ENCODE data around the gene NOC4L.

Gene NOC4L

DNA sequence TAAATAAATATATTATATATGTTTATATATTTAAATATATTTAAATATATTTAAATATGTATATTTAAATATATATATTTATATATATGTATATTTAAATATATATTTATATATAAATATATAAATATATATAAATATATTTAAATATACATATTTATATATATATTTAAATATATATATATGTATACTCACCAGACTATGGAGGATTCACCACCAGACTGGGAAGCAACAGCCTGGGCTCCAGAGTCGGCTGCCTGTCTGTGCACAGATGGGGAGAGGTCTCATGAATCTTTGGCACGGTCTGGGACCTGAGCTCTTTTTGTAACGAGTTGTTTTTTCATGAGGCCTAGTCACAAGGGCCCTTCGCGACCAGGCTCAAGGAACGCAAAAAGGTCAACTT lies 21.3 kb downstream of the NOC4L start:
- TF ChIP-seq, protein P1, sequence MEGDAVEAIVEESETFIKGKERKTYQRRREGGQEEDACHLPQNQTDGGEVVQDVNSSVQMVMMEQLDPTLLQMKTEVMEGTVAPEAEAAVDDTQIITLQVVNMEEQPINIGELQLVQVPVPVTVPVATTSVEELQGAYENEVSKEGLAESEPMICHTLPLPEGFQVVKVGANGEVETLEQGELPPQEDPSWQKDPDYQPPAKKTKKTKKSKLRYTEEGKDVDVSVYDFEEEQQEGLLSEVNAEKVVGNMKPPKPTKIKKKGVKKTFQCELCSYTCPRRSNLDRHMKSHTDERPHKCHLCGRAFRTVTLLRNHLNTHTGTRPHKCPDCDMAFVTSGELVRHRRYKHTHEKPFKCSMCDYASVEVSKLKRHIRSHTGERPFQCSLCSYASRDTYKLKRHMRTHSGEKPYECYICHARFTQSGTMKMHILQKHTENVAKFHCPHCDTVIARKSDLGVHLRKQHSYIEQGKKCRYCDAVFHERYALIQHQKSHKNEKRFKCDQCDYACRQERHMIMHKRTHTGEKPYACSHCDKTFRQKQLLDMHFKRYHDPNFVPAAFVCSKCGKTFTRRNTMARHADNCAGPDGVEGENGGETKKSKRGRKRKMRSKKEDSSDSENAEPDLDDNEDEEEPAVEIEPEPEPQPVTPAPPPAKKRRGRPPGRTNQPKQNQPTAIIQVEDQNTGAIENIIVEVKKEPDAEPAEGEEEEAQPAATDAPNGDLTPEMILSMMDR (IDR thresholded peaks at IDR 0.05; ENCODE audit: low read length, missing control alignments), result no peak
- H3K4me3 ChIP-seq (replicated peaks; ENCODE audit: low read depth, low read length), result no peak overlapping the region
- DNase-seq (ENCODE audit: low read depth), result no peak

DNA sequence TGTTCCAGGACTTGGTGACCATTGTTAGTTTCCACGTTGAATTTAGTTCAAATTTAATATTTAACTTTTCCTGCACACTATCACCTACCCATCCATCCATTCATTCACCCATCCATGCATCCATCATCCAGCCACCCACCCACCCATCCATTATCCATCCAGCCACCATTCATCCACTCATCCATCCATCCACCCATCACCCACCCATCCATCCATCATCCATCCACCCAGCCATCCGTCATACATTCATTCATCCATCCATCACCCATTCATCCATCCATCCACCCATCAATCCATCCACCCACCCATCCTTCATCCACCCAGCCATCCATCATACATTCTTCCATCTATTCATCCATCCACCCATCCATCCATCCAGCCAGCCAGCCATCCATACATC lies 21.8 kb downstream of the NOC4L start:
- no peak for DNase-seq (ENCODE audit: low read depth)
- TF ChIP-seq, protein P1 (IDR thresholded peaks at IDR 0.05; ENCODE audit: low read length, missing control alignments), result no peak
- no peak overlapping the region for H3K4me3 ChIP-seq (replicated peaks; ENCODE audit: low read depth, low read length)

DNA sequence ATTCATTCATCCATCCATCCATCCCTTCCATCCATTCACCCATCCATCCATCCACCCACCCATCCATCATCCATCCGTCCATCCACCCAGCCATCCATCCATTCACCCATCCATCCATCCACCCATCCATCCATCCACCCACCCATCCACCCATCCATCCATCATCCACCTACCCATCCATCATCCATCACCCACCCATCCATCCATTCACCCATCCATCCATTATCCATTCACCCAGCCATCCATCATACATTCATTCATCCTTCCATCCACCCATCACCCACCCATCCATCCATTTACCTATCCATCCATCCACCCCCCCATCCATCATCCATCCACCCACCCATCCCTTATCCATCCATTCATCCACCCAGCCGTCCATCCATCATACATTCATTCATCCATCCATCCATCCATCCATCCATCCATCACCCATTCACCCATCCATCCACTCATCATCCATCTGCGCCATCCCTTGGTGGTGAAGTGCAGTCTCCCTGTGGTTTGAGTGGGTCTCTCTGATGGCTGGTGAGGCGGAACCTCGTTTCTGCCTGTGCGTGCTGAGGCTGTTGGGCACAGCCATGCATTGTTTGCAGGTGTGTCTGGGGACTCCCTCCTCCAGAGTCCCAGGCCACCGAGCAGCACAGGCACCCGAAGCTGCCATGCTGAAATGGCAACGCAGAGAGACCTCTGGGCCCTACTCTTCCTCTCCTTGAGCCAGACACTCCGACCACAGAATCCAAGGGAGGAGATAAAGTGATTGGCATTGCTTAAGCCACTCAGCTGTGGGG lies 22.7 kb downstream of the NOC4L start:
- TF ChIP-seq, protein P1 (IDR thresholded peaks at IDR 0.05; ENCODE audit: low read length, missing control alignments), result no peak
- no peak for DNase-seq (ENCODE audit: low read depth)
- H3K4me3 ChIP-seq (replicated peaks; ENCODE audit: low read depth, low read length), result no peak overlapping the region

GRCh38 chr12:132167611-132168310 lies 23.5 kb downstream of the NOC4L start:
- TF ChIP-seq, protein P1 (IDR thresholded peaks at IDR 0.05; ENCODE audit: low read length, missing control alignments), result no peak
- H3K4me3 ChIP-seq (replicated peaks; ENCODE audit: low read depth, low read length), result no peak overlapping the region
- no peak for DNase-seq (ENCODE audit: low read depth)

DNA sequence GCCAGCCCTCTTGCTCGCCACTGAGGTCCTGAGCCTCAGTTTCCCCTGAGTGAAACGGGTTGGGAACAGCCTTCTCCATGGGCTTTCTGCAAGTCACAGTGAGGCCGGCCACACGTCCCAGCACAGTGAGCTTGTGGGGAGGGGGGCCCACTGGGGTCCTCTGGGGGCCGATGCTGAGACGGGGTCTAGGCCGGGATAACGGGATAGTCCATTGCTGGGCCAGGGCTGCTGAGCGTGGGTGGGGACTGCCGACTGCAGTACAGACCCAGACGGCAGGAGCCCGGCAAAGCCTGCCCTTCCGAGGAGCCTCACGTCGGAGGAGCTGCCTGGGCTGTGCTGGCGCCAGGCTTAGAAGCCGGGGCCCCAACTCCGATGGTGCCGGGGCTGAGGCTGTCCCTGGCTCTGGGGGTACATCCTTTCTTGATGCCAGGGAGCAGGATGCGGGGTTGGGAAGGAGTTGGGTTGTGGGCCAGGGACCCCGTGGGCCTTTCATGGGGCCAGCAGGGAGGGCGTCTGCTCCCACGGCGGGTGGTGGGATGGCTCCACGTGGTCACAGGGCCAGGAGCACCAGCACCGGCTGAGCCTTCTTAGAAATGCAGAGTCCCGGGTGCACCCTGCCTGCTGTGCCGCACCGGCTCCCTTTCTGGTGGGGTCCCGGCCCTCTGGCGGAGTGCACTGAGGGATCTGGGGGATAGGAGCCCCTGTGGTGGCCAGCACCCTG lies 24.2 kb downstream of the NOC4L start:
- DNase-seq (ENCODE audit: low read depth), result no peak

DNA sequence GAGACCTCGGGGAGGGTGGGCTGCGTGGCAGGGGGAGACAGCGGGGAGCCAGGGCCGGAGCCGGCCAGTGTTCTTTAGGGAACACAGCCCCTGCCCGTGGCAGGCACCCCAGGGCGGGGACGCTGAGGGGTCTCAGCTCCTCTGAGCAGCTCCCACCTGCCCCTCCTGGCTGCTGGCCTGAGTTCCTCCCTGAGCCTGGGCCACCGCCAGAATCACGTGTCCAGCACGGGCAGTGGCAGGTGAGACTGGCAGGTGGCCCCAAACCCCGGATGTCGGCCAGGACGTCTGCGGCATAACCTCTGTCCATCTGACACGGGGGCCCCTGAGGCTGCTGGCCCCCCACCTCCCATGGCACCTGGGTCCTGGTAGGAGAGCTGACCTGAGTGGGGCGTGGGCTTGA lies 25.1 kb downstream of the NOC4L start:
- TF ChIP-seq, protein P1 (IDR thresholded peaks at IDR 0.05; ENCODE audit: low read length, missing control alignments), result no peak
- no peak overlapping the region for H3K4me3 ChIP-seq (replicated peaks; ENCODE audit: low read depth, low read length)
- no peak for DNase-seq (ENCODE audit: low read depth)

More for the DNA sequence above, 24.2 kb downstream of the NOC4L start:
- TF ChIP-seq, protein P1 (IDR thresholded peaks at IDR 0.05; ENCODE audit: low read length, missing control alignments), result no peak
- H3K4me3 ChIP-seq (replicated peaks; ENCODE audit: low read depth, low read length), result no peak overlapping the region

Measured in fibroblast of pulmonary artery (primary cell).